GM12892 (cell line): ENCODE data around the gene TSPAN12.

Experiments used
- POLR2A ChIP-seq: IDR thresholded peaks from 2 replicates; pipeline ENCODE4 v1.6.1; 2011; ENCODE audit warnings: low read depth, low read length, control low read depth
- POLR2AphosphoS5 ChIP-seq: IDR thresholded peaks from 2 replicates; pipeline ENCODE4 v1.6.1; 2011; ENCODE audit warnings: low read depth, low read length, control low read depth
- TAF1 ChIP-seq: IDR thresholded peaks from 2 replicates; pipeline ENCODE4 v1.6.1; 2011; ENCODE audit warnings: low read depth, mild to moderate bottlenecking, control low read depth, low read length, borderline replicate concordance

DNA sequence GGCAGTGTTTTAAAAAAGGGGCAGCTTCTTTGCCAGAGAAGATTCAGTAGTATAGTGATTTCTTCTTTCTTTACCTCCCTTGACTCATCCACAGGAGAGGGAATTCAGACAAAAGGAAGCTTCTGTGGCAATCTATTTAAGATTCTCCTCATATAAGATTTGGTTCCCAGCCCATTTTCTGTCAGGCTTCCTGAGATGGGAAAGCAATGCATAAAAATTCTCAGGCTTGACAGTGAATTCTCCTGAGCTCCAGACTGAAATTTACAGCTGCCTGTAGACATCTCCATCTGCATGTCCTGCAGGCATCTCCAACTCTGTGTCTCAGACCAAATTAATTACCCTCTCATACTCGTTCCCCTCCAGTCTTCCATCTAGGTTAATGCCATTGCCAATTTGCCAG lies 72.8 kb downstream of the TSPAN12 start:
- TF ChIP-seq TAF1 (no peak), POLR2A (no peak), POLR2AphosphoS5 (no peak)
